Astrocyte (in vitro differentiated cells and primary cell): ENCODE data around the gene ZBTB38. TPM values are rescaled to one million over a fixed set of nuclear protein-coding genes. Genes with fewer than 3 reads are reported as not detected.

ENCODE experiments used
- DNase-seq: peaks from one replicate; pipeline ENCODE4 v3.0.0-alpha.2; 2010; ENCODE audit warnings: low read depth
- FAIRE-seq: peaks from 2 replicates; lab custom pipeline; 2011; peaks lifted over from hg19 to GRCh38; lab: Jason Lieb, UNC
- H2AFZ ChIP-seq: 2 replicates; pipeline ENCODE4 v1.6.0; 2012; ENCODE audit warnings: low read depth, low read length, inconsistent platforms
- H3K27ac ChIP-seq: 2 replicates; pipeline ENCODE4 v1.5.1; 2011; ENCODE audit warnings: low read depth, low read length, inconsistent platforms
- H3K27me3 ChIP-seq: 2 replicates; pipeline ENCODE4 v1.6.0; 2011; ENCODE audit warnings: low read length, inconsistent platforms; ENCODE audit not compliant: insufficient read depth
- H3K36me3 ChIP-seq: 2 replicates; pipeline ENCODE4 v1.5.1; 2011; ENCODE audit warnings: low read length, inconsistent platforms; ENCODE audit not compliant: insufficient read depth
- H3K4me1 ChIP-seq: 2 replicates; pipeline ENCODE4 v1.5.1; 2011; ENCODE audit warnings: low read length, inconsistent platforms; ENCODE audit not compliant: insufficient read depth
- H3K4me2 ChIP-seq: 2 replicates; pipeline ENCODE4 v1.6.0; 2012; ENCODE audit warnings: low read length, inconsistent platforms
- H3K4me3 ChIP-seq: 2 replicates; pipeline ENCODE4 v1.5.1; 2011; ENCODE audit warnings: low read depth, mild to moderate bottlenecking, low read length, inconsistent platforms; ENCODE audit not compliant: insufficient read depth
- H3K79me2 ChIP-seq: 2 replicates; pipeline ENCODE4 v1.6.0; 2012; ENCODE audit warnings: mild to moderate bottlenecking, low read length, inconsistent platforms; ENCODE audit not compliant: insufficient read depth
- H3K9ac ChIP-seq: 2 replicates; pipeline ENCODE4 v1.6.0; 2012; ENCODE audit warnings: mild to moderate bottlenecking, low read length, inconsistent platforms
- H3K9me3 ChIP-seq: 2 replicates; pipeline ENCODE4 v1.5.1; 2012; ENCODE audit warnings: low read depth, mild to moderate bottlenecking, low read length, inconsistent platforms; ENCODE audit not compliant: insufficient read depth
- H4K20me1 ChIP-seq: 2 replicates; pipeline ENCODE4 v1.6.0; 2012; ENCODE audit warnings: low read length, inconsistent platforms; ENCODE audit not compliant: insufficient read depth
- H3K27ac Mint-ChIP-seq: one replicate; pipeline ENCODE4 v1.8.0; 2021; ENCODE audit warnings: mild to moderate bottlenecking, mixed read lengths; ENCODE audit not compliant: unreplicated experiment
- H3K27me3 Mint-ChIP-seq: one replicate; pipeline ENCODE4 v1.8.0; 2021; ENCODE audit warnings: low read depth, mixed read lengths; ENCODE audit not compliant: unreplicated experiment
- H3K36me3 Mint-ChIP-seq: one replicate; pipeline ENCODE4 v1.8.0; 2021; ENCODE audit warnings: low read depth, mixed read lengths; ENCODE audit not compliant: unreplicated experiment
- H3K4me1 Mint-ChIP-seq: one replicate; pipeline ENCODE4 v1.8.0; 2021; ENCODE audit warnings: low read depth, mixed read lengths; ENCODE audit not compliant: unreplicated experiment
- H3K4me3 Mint-ChIP-seq: one replicate; pipeline ENCODE4 v1.8.0; 2021; ENCODE audit warnings: mild to moderate bottlenecking, moderate library complexity, mixed read lengths; ENCODE audit not compliant: unreplicated experiment
- H3K9me3 Mint-ChIP-seq: one replicate; pipeline ENCODE4 v1.8.0; 2021; ENCODE audit warnings: mild to moderate bottlenecking, mixed read lengths; ENCODE audit not compliant: unreplicated experiment
- CTCF ChIP-seq: IDR thresholded peaks from 2 replicates; pipeline ENCODE4 v1.5.1; 2011; ENCODE audit warnings: low read depth, mild to moderate bottlenecking, inconsistent platforms, low read length, moderate library complexity; ENCODE audit not compliant: insufficient read depth
- EZH2 ChIP-seq: IDR thresholded peaks from 2 replicates; pipeline ENCODE4 v1.6.1; 2012; ENCODE audit warnings: mild to moderate bottlenecking, low read length, inconsistent platforms; ENCODE audit not compliant: insufficient read depth
- total RNA-seq: library from RNA; stranded (reverse); gene quantifications from 2 replicates; pipeline ENCODE4 v1.2.1, GENCODE V29; 2021

Gene ZBTB38
- total RNA-seq, 1 donor from 2014 or later, result 57.6 TPM

- DNase-seq, result no peak
- Histone ChIP-seq H3K36me3 (peaks cover 48% of the 10 kb centered on the region), H3K9ac (no peak overlapping the region), H4K20me1 (no peaks in the 10 kb centered on the region), H2AFZ (no peak overlapping the region), H3K79me2 (peaks cover 47% of the 10 kb centered on the region), H3K4me1 (peaks cover 10% of the 10 kb centered on the region), H3K27ac (no peak overlapping the region), H3K4me3 (no peak overlapping the region), H3K4me2 (no peak overlapping the region), H3K27me3 (no peaks in the 10 kb centered on the region), H3K9me3 (no peaks in the 10 kb centered on the region)
- Mint-ChIP-seq H3K27me3 (no peaks in the 10 kb centered on the region), H3K27ac (no peak overlapping the region), H3K9me3 (no peaks in the 10 kb centered on the region), H3K4me3 (no peak overlapping the region), H3K36me3 (peaks cover 41% of the 10 kb centered on the region), H3K4me1 (peaks cover 7% of the 10 kb centered on the region)
- no peak for FAIRE-seq
- TF ChIP-seq CTCF (no peak), EZH2 (no peak)
Measured at GRCh38 chr3:141379250-141379966, 11.1 kb downstream of the ZBTB38 start.

- H3K9ac ChIP-seq, result no peak overlapping the region
- H3K4me1 ChIP-seq, result peaks cover 12% of the 10 kb centered on the region
- H3K27me3 ChIP-seq, result no peaks in the 10 kb centered on the region
- no peak for TF ChIP-seq CTCF
- no peak for TF ChIP-seq EZH2
- DNase-seq (no peak), FAIRE-seq (no peak)
- H3K4me3 ChIP-seq, result no peak overlapping the region
- no peak overlapping the region for H2AFZ ChIP-seq
- H3K9me3 ChIP-seq, result no peaks in the 10 kb centered on the region
- no peak overlapping the region for H3K27ac ChIP-seq
- Mint-ChIP-seq H3K27ac (no peak overlapping the region), H3K4me1 (peaks cover 9% of the 10 kb centered on the region), H3K27me3 (no peaks in the 10 kb centered on the region), H3K9me3 (no peaks in the 10 kb centered on the region), H3K4me3 (no peak overlapping the region), H3K36me3 (peaks cover 39% of the 10 kb centered on the region)
- H3K79me2 ChIP-seq, result peaks cover 45% of the 10 kb centered on the region
- H4K20me1 ChIP-seq, result no peaks in the 10 kb centered on the region
- H3K36me3 ChIP-seq, result peaks cover 52% of the 10 kb centered on the region
- H3K4me2 ChIP-seq, result no peak overlapping the region
Measured at GRCh38 chr3:141380279-141380678, 12.0 kb downstream of the ZBTB38 start.

GRCh38 chr3:141380987-141381386 is 12.7 kb downstream of the ZBTB38 start:
- peaks cover 10% of the 10 kb centered on the region for H3K4me1 Mint-ChIP-seq
- no peak overlapping the region for H3K4me3 Mint-ChIP-seq
- no peak overlapping the region for H3K27ac Mint-ChIP-seq
- Histone ChIP-seq H3K9me3 (no peaks in the 10 kb centered on the region), H2AFZ (no peak overlapping the region), H3K4me3 (no peak overlapping the region), H4K20me1 (no peaks in the 10 kb centered on the region), H3K4me2 (no peak overlapping the region), H3K27me3 (no peaks in the 10 kb centered on the region), H3K27ac (no peak overlapping the region), H3K79me2 (peaks cover 41% of the 10 kb centered on the region), H3K9ac (no peak overlapping the region), H3K36me3 (peaks cover 52% of the 10 kb centered on the region), H3K4me1 (peaks cover 12% of the 10 kb centered on the region)
- H3K27me3 Mint-ChIP-seq, result no peaks in the 10 kb centered on the region
- H3K36me3 Mint-ChIP-seq, result peaks cover 37% of the 10 kb centered on the region
- DNase-seq (no peak), FAIRE-seq (no peak)
- no peaks in the 10 kb centered on the region for H3K9me3 Mint-ChIP-seq
- no peak for TF ChIP-seq CTCF
- no peak for TF ChIP-seq EZH2
